MCF 10A (cell line): ENCODE results near the gene TRPT1. TPM values are rescaled to one million over a fixed set of nuclear protein-coding genes. Genes with fewer than 3 reads are reported as not detected.
"Not testable (repeated sequence)": the region's sequence is repeated elsewhere in the genome, so short reads cannot be mapped to it uniquely, and the experiment has no call there.

Experiments used
- BruUV-seq: library from RNA; stranded (reverse); fragments of 400-500 nt; replicated peaks from 2 replicates; lab custom pipeline; 2021; lab: Mats Ljungman, UMichigan
- CTCF ChIA-PET: fragments of 300-600 bp; sonication (Branson Sonifier 250); formaldehyde crosslinking; extraction: SDS; loops from one replicate; lab custom pipeline; 2021; ENCODE audit warnings: antibody characterized with exemption, inconsistent platforms; lab: Yijun Ruan, JAX
- POLR2A ChIA-PET: fragments of 300-600, 350-650 bp; sonication (Branson Sonifier 250); formaldehyde crosslinking; extraction: SDS; loops from one replicate; lab custom pipeline; 2020; ENCODE audit warnings: antibody characterized with exemption, inconsistent platforms; lab: Yijun Ruan, JAX
- DNase-seq: peaks from one replicate; pipeline ENCODE4 v3.0.0-alpha.2; 2018; ENCODE audit not compliant: unreplicated experiment
- H3K27ac Mint-ChIP-seq: one replicate; pipeline ENCODE4 v1.8.0; 2022; ENCODE audit warnings: mild to moderate bottlenecking, low read depth, mixed read lengths; ENCODE audit not compliant: unreplicated experiment
- H3K27me3 Mint-ChIP-seq: one replicate; pipeline ENCODE4 v1.8.0; 2022; ENCODE audit warnings: mixed read lengths; ENCODE audit not compliant: insufficient read depth, unreplicated experiment
- H3K36me3 Mint-ChIP-seq: one replicate; pipeline ENCODE4 v1.8.0; 2022; ENCODE audit warnings: mild to moderate bottlenecking, moderate library complexity, mixed read lengths; ENCODE audit not compliant: insufficient read depth, unreplicated experiment
- H3K4me1 Mint-ChIP-seq: one replicate; pipeline ENCODE4 v1.8.0; 2022; ENCODE audit warnings: mixed read lengths; ENCODE audit not compliant: insufficient read depth, unreplicated experiment
- H3K4me3 Mint-ChIP-seq: one replicate; pipeline ENCODE4 v1.8.0; 2022; ENCODE audit warnings: mild to moderate bottlenecking, moderate library complexity, mixed read lengths; ENCODE audit not compliant: unreplicated experiment
- H3K9me3 Mint-ChIP-seq: one replicate; pipeline ENCODE4 v1.8.0; 2022; ENCODE audit warnings: mixed read lengths; ENCODE audit not compliant: unreplicated experiment
- intact Hi-C: fragments of 100-400 bp; cut with micrococcal nuclease; formaldehyde crosslinking; loops from 2 replicates; pipeline ENCODE4 v1.14.1; 2022
- total RNA-seq: library from RNA; stranded (reverse); gene quantifications from 2 replicates; pipeline ENCODE4 v1.2.3, GENCODE V29; 2022
- TF ChIP-seq, protein P1 (sequence below): fragments of 200-600 bp; IDR thresholded peaks from one replicate; pipeline ENCODE4 v1.8.0; 2022; ENCODE audit warnings: antibody characterized with exemption, mild to moderate bottlenecking; ENCODE audit not compliant: unreplicated experiment

Gene TRPT1
- total RNA-seq, 1 experiment from 2014 or later = 31.3 TPM

GRCh38 chr11:64247729-64248531, 21.9 kb upstream of the TRPT1 start:
- Mint-ChIP-seq H3K27me3 (no peaks in the 10 kb centered on the region), H3K4me3 (peak overlapping the region; percentile 93), H3K9me3 (no peaks in the 10 kb centered on the region), H3K4me1 (peaks cover 15% of the 10 kb centered on the region), H3K27ac (peak overlapping the region; percentile 42), H3K36me3 (peaks cover 21% of the 10 kb centered on the region)
- no peak for DNase-seq
- BruUV-seq = TSS peak; percentile 8
- ChIA-PET POLR2A (interaction anchor here (0.6 to 10.8 kb wide), 9 partner anchors 19 to 81 kb away, joined by 3 to 122 read pairs (median 23); partner anchors contain the start of genes CATSPERZ, DNAJC4, ESRRA and NUDT22), CTCF (interaction anchor here (0.9 to 1.7 kb wide), 3 partner anchors 24 to 53 kb away, joined by 3 to 4 read pairs (median 4); no protein-coding TSS in a partner anchor)
- intact Hi-C loops = loop anchor here (2.0 kb wide), 1 partner anchor 57 kb away; the partner anchor contains the start of gene ESRRA
- TF ChIP-seq, protein P1, sequence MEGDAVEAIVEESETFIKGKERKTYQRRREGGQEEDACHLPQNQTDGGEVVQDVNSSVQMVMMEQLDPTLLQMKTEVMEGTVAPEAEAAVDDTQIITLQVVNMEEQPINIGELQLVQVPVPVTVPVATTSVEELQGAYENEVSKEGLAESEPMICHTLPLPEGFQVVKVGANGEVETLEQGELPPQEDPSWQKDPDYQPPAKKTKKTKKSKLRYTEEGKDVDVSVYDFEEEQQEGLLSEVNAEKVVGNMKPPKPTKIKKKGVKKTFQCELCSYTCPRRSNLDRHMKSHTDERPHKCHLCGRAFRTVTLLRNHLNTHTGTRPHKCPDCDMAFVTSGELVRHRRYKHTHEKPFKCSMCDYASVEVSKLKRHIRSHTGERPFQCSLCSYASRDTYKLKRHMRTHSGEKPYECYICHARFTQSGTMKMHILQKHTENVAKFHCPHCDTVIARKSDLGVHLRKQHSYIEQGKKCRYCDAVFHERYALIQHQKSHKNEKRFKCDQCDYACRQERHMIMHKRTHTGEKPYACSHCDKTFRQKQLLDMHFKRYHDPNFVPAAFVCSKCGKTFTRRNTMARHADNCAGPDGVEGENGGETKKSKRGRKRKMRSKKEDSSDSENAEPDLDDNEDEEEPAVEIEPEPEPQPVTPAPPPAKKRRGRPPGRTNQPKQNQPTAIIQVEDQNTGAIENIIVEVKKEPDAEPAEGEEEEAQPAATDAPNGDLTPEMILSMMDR = no peak

DNA sequence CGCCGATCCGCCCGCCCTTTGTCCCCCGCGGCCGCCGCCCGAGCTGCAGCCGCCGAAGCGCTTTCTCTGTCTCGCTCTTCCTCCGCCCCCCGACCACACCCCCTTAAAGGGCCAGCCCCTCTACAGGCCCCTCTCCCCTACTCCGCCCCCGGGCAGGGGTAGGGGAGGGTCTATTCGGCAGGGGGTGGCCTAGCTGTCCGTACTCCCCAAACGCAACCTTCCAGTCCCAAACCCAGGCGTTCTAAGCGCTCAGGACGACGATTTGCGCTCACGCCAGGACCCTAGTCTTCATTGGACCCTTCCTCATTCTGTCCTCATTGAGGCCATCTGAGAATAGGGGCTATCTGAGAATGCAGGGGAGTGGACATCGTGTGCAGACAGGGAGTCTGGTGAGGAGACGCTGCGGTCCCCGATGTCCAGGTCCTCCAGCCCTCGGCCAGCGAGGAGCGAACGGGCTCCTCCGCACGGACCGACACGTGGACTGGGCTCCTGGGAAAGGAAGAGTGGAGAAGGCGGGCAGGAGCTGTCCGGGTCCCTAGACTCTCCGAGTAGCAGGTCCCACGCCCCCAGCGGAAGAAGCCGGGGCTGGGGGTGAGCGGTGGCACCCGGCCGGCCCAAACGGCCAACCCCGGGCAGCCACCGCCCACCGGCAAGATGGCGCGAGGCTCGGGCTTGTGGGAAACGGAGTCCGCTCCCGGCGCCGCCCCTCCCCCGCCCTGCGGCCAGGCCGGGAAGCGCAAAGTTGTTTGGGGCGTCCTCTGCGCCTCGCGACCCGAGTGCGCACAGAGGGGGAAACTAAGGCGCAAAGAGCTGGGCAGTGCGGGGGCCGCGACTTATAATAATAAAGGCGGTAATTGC, 21.1 kb upstream of the TRPT1 start, which contains the start of gene PPP1R14B:
Gene PPP1R14B (minus strand): TSS at position 73 of the 858 bp plus-strand sequence. CDS start 270 bp downstream, outside the sequence.
- Mint-ChIP-seq H3K9me3 (no peaks in the 10 kb centered on the region), H3K36me3 (peaks cover 27% of the 10 kb centered on the region), H3K4me1 (peaks cover 15% of the 10 kb centered on the region), H3K27me3 (no peaks in the 10 kb centered on the region), H3K4me3 (peak within 1 kb of the TSS; percentile 93), H3K27ac (peak within 1 kb of the TSS; percentile 69)
- CTCF ChIA-PET = interaction anchor here (0.9 to 1.7 kb wide), 3 partner anchors 43 to 66 kb away, joined by 3 to 4 read pairs (median 4); no protein-coding TSS in a partner anchor
- no TSS peak for BruUV-seq
- POLR2A ChIA-PET = interaction anchor here (0.7 to 10.8 kb wide), 18 partner anchors 9 to 113 kb away, joined by 3 to 122 read pairs (median 10); partner anchors contain the start of genes BAD, CATSPERZ, DNAJC4 and ESRRA
- TF ChIP-seq, protein P1 = no peak
- peak; percentile 86 for DNase-seq
- intact Hi-C loops = loop anchor here (2.0 kb wide), 1 partner anchor 58 kb away; the partner anchor contains the start of gene ESRRA

- BruUV-seq, DNase-seq, H3K9me3 Mint-ChIP-seq, H3K27me3 Mint-ChIP-seq: not testable (repeated sequence)
- Mint-ChIP-seq H3K4me3 (peak overlapping the region; percentile 93), H3K27ac (peak overlapping the region; percentile 63), H3K36me3 (peaks cover 27% of the 10 kb centered on the region), H3K4me1 (peaks cover 15% of the 10 kb centered on the region)
- ChIA-PET CTCF (interaction anchor here (0.6 to 1.6 kb wide), 3 partner anchors 22 to 108 kb away, joined by 3 to 4 read pairs (median 3); no protein-coding TSS in a partner anchor), POLR2A (interaction anchor here (0.9 to 10.8 kb wide), 18 partner anchors 8 to 1699 kb away, joined by 3 to 122 read pairs (median 10); partner anchors contain the start of genes AHNAK, BAD, CATSPERZ and DNAJC4)
- intact Hi-C loops = loop anchor here (2.0 kb wide), 1 partner anchor 58 kb away; the partner anchor contains the start of gene ESRRA
Measured at GRCh38 chr11:64246621-64246870, 20.6 kb upstream of the TRPT1 start.
